HEK293 (cell line): ENCODE measurements around the gene CHI3L1.

ENCODE experiments used
- CTCF ChIA-PET: fragments of 350-600 bp; formaldehyde crosslinking; extraction: SDS; loops from one replicate; lab custom pipeline; 2021; ENCODE audit warnings: antibody characterized with exemption; lab: Yijun Ruan, JAX
- POLR2A ChIA-PET: fragments of 300-600 bp; formaldehyde crosslinking; extraction: SDS; loops from one replicate; lab custom pipeline; 2020; ENCODE audit warnings: antibody characterized with exemption, inconsistent platforms; lab: Yijun Ruan, JAX
- H3K27ac ChIP-seq: fragments of 200-500 bp; sonication (Bioruptor generic); 2 replicates; pipeline ENCODE4 v1.5.1; 2014; ENCODE audit warnings: low read depth, low read length, control low read depth, inconsistent platforms; ENCODE audit errors: extremely low read depth
- H3K36me3 ChIP-seq, 2 experiments: fragments of 200-500 bp in 1 of 2; sonication (Bioruptor generic) in 1 of 2; 1 replicate in 1 of 2; 2 replicates in 1 of 2; pipeline ENCODE4 v1.5.1; 2014 to 2017; ENCODE audit warnings: inconsistent platforms in 2 of 2, low read length in 2 of 2; ENCODE audit not compliant: control insufficient read depth in 2 of 2, insufficient read depth in 1 of 2
- H3K4me1 ChIP-seq: fragments of 200-500 bp; sonication (Bioruptor generic); 2 replicates; pipeline ENCODE4 v1.5.1; 2014; ENCODE audit warnings: mild to moderate bottlenecking, low read length, inconsistent platforms; ENCODE audit not compliant: control insufficient read depth, insufficient read depth
- H3K4me3 ChIP-seq: 2 replicates; pipeline ENCODE4 v1.5.1; 2011; ENCODE audit warnings: low read depth, mild to moderate bottlenecking, control low read depth, low read length, moderate library complexity
- H3K9me3 ChIP-seq: fragments of 200-500 bp; sonication (Bioruptor generic); 2 replicates; pipeline ENCODE4 v1.5.1; 2014; ENCODE audit warnings: low read depth, low read length, inconsistent platforms; ENCODE audit not compliant: control insufficient read depth, insufficient read depth
- HOXC10 ChIP-seq: sonication (generic); formaldehyde crosslinking; IDR thresholded peaks from 2 replicates; pipeline ENCODE4 v1.8.1; 2023; ENCODE audit warnings: mild to moderate bottlenecking, missing genetic modification reagents
- HOXD13 ChIP-seq: sonication (generic); formaldehyde crosslinking; IDR thresholded peaks from 2 replicates; pipeline ENCODE4 v1.8.0; 2022; ENCODE audit warnings: missing genetic modification reagents, borderline replicate concordance
- MEIS1 ChIP-seq: sonication (generic); formaldehyde crosslinking; IDR thresholded peaks from 2 replicates; pipeline ENCODE4 v1.8.1; 2022; ENCODE audit warnings: missing genetic modification reagents, mild to moderate bottlenecking, borderline replicate concordance
- REPIN1 ChIP-seq: fragments of 450-650 bp; formaldehyde crosslinking; IDR thresholded peaks from 2 replicates; pipeline ENCODE4 v1.5.1; 2017; ENCODE audit warnings: missing biosample characterization, missing genetic modification characterization, low read depth
- ZBTB1 ChIP-seq: fragments of 450-650 bp; formaldehyde crosslinking; IDR thresholded peaks from 2 replicates; pipeline ENCODE4 v1.5.1; 2016; ENCODE audit warnings: missing biosample characterization, missing genetic modification characterization
- ZNF211 ChIP-seq: fragments of 450-650 bp; formaldehyde crosslinking; IDR thresholded peaks from 2 replicates; pipeline ENCODE4 v1.5.1; 2016; ENCODE audit warnings: low read depth, missing biosample characterization, missing genetic modification characterization
- ZNF394 ChIP-seq: fragments of 450-650 bp; formaldehyde crosslinking; IDR thresholded peaks from 2 replicates; pipeline ENCODE4 v1.5.1; 2016; ENCODE audit warnings: missing biosample characterization, missing genetic modification characterization, mild to moderate bottlenecking, moderate library complexity, borderline replicate concordance
- ZNF404 ChIP-seq: fragments of 450-650 bp; formaldehyde crosslinking; IDR thresholded peaks from 2 replicates; pipeline ENCODE4 v1.5.1; 2017; ENCODE audit warnings: missing biosample characterization, missing genetic modification characterization
- ZNF433 ChIP-seq: fragments of 450-650 bp; formaldehyde crosslinking; IDR thresholded peaks from 2 replicates; pipeline ENCODE4 v1.5.1; 2016; ENCODE audit warnings: missing biosample characterization, missing genetic modification characterization, low read depth
- ZNF530 ChIP-seq: fragments of 450-650 bp; formaldehyde crosslinking; IDR thresholded peaks from 2 replicates; pipeline ENCODE4 v1.5.1; 2016; ENCODE audit warnings: low read depth, missing biosample characterization, missing genetic modification characterization
- ZNF580 ChIP-seq: fragments of 450-650 bp; formaldehyde crosslinking; IDR thresholded peaks from 2 replicates; pipeline ENCODE4 v1.5.1; 2016; ENCODE audit warnings: missing biosample characterization, missing genetic modification characterization
- ZNF585B ChIP-seq: fragments of 450-650 bp; formaldehyde crosslinking; IDR thresholded peaks from 2 replicates; pipeline ENCODE4 v1.5.1; 2016; ENCODE audit warnings: missing biosample characterization, missing genetic modification characterization
- ZNF600 ChIP-seq: fragments of 450-650 bp; formaldehyde crosslinking; IDR thresholded peaks from 2 replicates; pipeline ENCODE4 v1.5.1; 2016; ENCODE audit warnings: missing biosample characterization, missing genetic modification characterization
- ZNF670 ChIP-seq: fragments of 450-650 bp; formaldehyde crosslinking; IDR thresholded peaks from 2 replicates; pipeline ENCODE4 v1.5.1; 2016; ENCODE audit warnings: missing biosample characterization, missing genetic modification characterization, low read depth
- ZSCAN16 ChIP-seq: fragments of 450-650 bp; formaldehyde crosslinking; IDR thresholded peaks from 2 replicates; pipeline ENCODE4 v1.5.1; 2016; ENCODE audit warnings: missing biosample characterization, missing genetic modification characterization
- TF ChIP-seq, protein P1 (sequence below): fragments of 450-650 bp; formaldehyde crosslinking; IDR thresholded peaks from 2 replicates; pipeline ENCODE4 v1.5.1; 2016; ENCODE audit warnings: missing biosample characterization, missing genetic modification characterization

Gene CHI3L1

GRCh38 chr1:203170625-203171330 lies 15.7 kb downstream of the CHI3L1 start:
- Histone ChIP-seq H3K9me3 (no peaks in the 10 kb centered on the region), H3K4me3 (no peak overlapping the region), H3K36me3 (no peaks in the 10 kb centered on the region), H3K4me1 (no peaks in the 10 kb centered on the region), H3K27ac (no peak overlapping the region)
- ChIA-PET CTCF (interaction anchor here (0.5 to 7.5 kb wide), 14 partner anchors 11 to 131 kb away, joined by 3 to 113 read pairs (median 4); partner anchors contain the start of gene ADORA1), POLR2A (no interaction called here)
- TF ChIP-seq ZBTB1 (tag by site-specific recombination), result no peak
- TF ChIP-seq ZNF530, result no peak

DNA sequence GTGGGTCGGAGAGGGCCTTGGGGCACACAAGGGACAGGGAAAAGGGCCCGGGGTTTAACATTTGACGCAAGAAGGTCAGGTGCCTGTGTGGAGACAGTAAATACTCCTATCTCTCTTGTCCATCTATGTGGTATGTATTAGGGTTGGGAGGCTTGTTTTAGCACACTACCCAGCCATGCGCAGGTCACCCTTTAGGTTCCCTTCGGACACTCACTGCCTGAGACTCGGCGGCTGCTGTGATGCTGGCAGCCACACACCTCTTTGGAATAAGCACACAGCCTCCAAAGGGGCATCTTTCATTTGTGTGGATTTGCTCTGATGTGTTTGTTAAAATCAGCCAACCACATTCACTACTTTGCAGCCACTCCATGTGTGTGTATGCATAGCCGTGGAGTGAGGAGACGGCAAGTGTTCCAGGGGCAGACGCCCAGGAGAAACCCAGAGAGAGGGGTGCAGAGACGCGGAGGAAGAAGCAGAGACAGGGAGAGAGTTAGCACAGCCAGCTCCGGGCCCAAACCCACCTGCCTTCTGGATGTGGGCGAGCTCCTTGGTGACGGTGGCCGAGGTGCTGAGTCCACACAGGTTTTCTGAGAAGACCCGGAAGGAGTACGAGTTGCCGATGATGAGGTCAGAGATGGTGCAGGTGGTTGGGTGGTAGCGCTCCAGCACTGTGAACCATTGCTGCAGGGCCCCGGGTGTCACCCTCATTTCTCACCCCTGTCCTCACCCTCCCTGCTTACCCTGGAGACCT lies 16.6 kb downstream of the CHI3L1 start:
- no peak overlapping the region for H3K4me3 ChIP-seq
- H3K9me3 ChIP-seq, result no peaks in the 10 kb centered on the region

GRCh38 chr1:203168991-203169390 lies 17.5 kb downstream of the CHI3L1 start:
- Histone ChIP-seq H3K4me1 (no peaks in the 10 kb centered on the region), H3K36me3 (peaks cover 0 to 2% of the 10 kb centered on the region in 2 experiments; a peak in 1 of 3 replicates)
- TF ChIP-seq ZNF394 (tag by site-specific recombination), result no peak
- TF ChIP-seq ZNF404, result no peak
- no peak for TF ChIP-seq HOXD13 (CRISPR knock-in tag)
- TF ChIP-seq ZSCAN16, result no peak
- TF ChIP-seq ZNF670 (tag by site-specific recombination), result no peak
- TF ChIP-seq MEIS1, result no peak
- TF ChIP-seq REPIN1 (tag by site-specific recombination), result no peak
- TF ChIP-seq ZNF580 (tag by site-specific recombination), result no peak
- no peak for TF ChIP-seq HOXC10 (CRISPR knock-in tag)
- TF ChIP-seq, all 188 proteins: peak for 0
- Histone ChIP-seq H3K9me3 (no peaks in the 10 kb centered on the region), H3K4me3 (no peak overlapping the region), H3K27ac (no peak overlapping the region)
- ChIA-PET POLR2A (no interaction called here), CTCF (interaction anchor here (7.5 kb wide), 1 partner anchor 51 kb away, joined by 113 read pairs; no protein-coding TSS in a partner anchor)

More for the DNA sequence above, 16.6 kb downstream of the CHI3L1 start:
- no peak for TF ChIP-seq ZNF433
- no peak for TF ChIP-seq REPIN1 (tag by site-specific recombination)
- CTCF ChIA-PET, result interaction anchor here (1.0 to 7.5 kb wide), 5 partner anchors 23 to 130 kb away, joined by 3 to 113 read pairs (median 32); partner anchors contain the start of gene ADORA1
- Histone ChIP-seq H3K36me3 (peaks cover 0 to 2% of the 10 kb centered on the region in 2 experiments; a peak in 1 of 3 replicates), H3K4me1 (no peaks in the 10 kb centered on the region), H3K27ac (no peak overlapping the region)
- POLR2A ChIA-PET, result no interaction called here

- no peaks in the 10 kb centered on the region for H3K4me1 ChIP-seq
- ChIA-PET POLR2A (no interaction called here), CTCF (interaction anchor here (0.8 to 7.5 kb wide), 3 partner anchors 47 to 129 kb away, joined by 3 to 113 read pairs (median 4); no protein-coding TSS in a partner anchor)
- TF ChIP-seq ZNF211, result no peak
- no peak for TF ChIP-seq ZNF585B (tag by site-specific recombination)
- TF ChIP-seq, protein P1, sequence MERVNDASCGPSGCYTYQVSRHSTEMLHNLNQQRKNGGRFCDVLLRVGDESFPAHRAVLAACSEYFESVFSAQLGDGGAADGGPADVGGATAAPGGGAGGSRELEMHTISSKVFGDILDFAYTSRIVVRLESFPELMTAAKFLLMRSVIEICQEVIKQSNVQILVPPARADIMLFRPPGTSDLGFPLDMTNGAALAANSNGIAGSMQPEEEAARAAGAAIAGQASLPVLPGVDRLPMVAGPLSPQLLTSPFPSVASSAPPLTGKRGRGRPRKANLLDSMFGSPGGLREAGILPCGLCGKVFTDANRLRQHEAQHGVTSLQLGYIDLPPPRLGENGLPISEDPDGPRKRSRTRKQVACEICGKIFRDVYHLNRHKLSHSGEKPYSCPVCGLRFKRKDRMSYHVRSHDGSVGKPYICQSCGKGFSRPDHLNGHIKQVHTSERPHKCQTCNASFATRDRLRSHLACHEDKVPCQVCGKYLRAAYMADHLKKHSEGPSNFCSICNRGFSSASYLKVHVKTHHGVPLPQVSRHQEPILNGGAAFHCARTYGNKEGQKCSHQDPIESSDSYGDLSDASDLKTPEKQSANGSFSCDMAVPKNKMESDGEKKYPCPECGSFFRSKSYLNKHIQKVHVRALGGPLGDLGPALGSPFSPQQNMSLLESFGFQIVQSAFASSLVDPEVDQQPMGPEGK (tag by site-specific recombination), result no peak
- no peak for TF ChIP-seq ZNF600 (tag by site-specific recombination)
- H3K4me3 ChIP-seq, result no peak overlapping the region
- H3K9me3 ChIP-seq, result no peaks in the 10 kb centered on the region
- H3K36me3 ChIP-seq, result peaks cover 0 to 2% of the 10 kb centered on the region in 2 experiments; a peak in 1 of 3 replicates
- no peak overlapping the region for H3K27ac ChIP-seq
Measured at GRCh38 chr1:203168256-203168786, 18.2 kb downstream of the CHI3L1 start.
